GM21447 (cell line): ENCODE measurements around the gene NOS3.
A peak's percentile ranks its signal among the peaks of the same experiment; 100 is the strongest.

Experiments
- ATAC-seq: cut with Tn5 transposase; IDR thresholded peaks from one replicate; pipeline ENCODE4 v1.9.1; 2021; ENCODE audit not compliant: unreplicated experiment

NOS3 gene

DNA sequence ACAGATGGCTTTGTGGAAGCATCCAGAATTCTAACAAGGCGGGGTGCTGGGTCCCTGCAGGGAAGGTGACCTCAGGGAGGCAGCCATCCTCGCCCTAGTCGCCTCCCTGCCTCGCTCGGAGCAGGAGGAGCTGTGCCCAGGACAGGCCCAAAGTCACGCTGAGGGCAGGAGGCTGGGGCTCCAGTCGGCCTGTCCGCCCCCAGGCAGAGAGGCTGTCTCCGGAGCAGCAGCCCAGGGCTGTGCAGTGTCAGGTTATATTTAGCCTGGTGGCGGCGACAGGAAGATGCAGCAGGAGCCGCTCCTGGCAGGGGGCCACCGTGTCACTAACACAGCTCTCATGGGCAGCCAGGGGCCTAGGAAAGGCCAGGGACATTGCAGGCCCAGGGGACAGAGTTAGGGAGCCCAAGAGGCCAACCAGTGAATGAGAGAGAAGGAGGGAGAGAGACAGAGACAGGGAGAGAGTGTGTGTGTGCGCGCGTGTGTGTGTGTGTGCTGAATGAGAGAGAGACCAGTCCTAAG is 26.2 kb upstream of the NOS3 start:
- ATAC-seq = no peak

DNA sequence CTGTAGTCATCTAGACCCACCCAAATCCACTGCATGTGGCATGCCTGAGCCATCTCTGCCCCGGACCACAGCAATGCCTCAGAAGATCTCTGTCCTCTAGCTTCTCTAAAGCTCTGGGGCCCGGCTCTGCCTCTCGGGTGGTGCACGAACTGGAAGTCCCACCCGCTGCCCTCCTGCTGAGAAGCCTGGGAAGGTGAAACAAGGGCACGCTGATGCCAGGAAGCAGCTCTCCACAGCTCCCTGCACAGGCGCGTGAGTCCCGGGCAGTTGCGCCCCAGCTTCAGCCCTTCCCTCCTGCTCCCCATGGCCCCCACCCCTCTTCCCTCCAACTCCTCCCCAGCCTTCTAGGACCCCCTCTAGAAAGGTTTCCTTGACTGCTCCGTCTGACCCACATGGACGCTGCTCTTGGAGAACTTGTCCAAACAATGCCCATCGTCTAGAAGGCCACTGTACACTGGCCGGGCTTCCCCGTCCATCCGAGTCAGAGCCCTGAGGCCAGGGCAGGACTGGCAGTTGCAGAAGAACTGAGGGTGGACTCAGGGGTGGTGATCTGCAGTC is 25.5 kb upstream of the NOS3 start:
- no peak for ATAC-seq

DNA sequence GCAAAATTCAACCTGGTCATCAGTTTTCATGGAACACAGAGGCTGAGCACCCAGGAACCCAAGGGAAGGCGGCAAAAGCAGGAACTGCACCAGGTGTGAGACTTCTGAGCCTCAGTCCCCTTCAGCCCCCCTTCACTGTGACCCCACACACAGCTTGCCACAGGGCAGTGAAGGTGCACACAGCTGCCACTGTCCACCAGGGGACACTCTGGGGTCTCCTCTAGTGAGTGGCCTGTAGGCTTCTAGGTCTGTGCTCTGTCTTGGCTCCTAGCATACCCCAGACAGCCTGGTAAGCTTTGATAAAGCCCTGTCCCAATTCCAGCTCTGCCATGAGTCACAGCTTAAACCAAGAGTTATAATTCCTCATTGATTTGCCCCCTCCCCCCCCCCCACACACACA is 24.8 kb upstream of the NOS3 start:
- ATAC-seq = no peak

DNA sequence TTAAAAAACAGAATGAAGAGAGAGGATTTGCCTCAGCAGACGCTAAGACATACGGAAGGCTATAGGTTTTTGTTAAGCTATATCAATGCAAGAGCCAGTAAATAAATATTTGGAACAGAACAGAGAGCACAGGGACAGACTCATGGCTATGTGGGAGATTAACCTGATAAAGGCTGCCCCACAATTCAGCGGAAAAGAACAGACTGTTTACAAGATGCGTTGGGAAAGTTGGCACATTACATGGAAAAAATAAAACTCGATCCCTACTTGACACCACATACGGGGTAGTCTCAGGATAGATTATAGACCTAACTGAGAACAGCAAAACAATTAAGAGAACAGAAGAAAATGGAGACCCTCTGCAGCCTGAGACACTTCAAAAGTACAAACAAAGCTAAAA is 23.5 kb upstream of the NOS3 start:
- no peak for ATAC-seq

DNA sequence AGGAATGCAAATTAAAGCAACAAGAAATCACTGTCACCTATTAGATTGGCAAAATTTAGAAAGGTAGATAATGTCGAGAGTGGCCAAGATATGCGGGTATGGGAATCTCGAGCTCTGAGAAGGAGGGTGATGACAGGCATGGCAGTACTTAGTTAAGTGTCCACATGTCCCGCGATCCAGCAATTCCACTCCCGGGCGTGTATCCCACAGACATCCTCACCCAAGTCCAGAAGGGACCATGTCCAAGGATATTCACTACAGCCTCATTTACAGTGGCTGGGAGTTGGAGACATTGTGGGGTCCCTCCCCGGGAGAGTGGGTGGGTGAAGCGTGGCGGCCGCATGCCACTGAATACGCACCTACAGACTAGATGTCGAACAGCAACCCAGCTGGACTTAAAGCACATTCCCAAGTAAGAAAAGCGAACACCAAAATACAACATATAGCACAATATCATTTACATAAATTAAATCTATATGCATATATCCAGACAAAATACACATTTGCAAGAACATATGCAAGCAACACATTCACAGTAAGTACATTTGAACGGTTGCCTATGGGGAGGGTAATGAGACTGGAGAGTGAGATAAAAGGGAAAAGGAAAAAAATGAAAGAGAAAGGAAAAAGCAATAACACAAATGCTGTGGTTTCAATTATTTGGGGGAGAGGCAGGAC is 22.6 kb upstream of the NOS3 start:
- ATAC-seq = no peak

DNA sequence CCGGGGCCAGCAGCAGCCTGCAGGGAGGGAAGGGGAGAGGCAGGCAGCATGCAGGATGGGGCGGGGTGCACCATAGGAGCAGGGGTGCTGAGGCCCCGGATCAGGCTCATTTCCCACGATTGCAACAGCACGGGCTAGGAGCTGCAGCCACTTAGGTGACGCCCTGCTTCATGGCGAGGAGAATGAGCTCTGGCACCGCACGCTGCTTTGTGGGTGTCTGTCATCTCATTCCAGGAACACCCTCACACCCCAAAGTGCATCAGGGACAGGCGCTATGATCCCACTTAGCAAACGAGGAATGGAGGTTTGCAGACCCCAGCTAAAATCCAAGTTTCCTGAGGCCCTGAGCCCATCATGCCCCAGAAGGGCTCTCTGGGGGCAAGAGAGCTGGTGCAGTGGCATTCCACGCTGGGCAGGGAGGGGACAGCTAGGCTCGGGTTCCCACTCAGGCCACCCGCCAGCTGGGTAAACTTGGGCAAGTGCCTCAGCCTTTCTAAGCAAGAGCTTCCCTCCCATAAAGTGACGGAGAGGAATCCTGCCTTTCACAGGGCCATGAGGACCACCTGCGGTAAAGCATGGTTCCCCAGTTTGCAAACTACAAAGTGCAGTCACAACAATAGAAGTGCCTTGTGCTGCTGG is 22.0 kb upstream of the NOS3 start:
- no peak for ATAC-seq

DNA sequence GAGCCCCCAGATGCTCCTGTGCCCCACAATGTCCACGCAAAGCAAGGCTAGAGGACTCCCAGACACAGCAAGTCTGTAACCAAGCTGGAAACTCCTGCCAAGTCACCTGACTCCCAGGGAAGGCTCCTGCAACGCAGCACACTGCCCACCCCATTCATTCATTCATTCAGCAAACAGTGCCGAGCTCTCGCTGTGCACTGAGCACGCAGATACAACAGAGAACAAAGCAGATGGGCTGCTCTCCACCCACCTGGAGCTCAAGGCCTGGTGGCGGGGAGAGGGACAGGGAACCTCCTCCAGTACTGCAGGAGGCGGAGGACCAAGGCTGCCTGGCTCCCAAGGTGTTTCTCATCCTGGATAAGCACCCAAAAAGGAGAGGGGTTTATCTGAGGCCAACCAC is 21.3 kb upstream of the NOS3 start:
- ATAC-seq = no peak

DNA sequence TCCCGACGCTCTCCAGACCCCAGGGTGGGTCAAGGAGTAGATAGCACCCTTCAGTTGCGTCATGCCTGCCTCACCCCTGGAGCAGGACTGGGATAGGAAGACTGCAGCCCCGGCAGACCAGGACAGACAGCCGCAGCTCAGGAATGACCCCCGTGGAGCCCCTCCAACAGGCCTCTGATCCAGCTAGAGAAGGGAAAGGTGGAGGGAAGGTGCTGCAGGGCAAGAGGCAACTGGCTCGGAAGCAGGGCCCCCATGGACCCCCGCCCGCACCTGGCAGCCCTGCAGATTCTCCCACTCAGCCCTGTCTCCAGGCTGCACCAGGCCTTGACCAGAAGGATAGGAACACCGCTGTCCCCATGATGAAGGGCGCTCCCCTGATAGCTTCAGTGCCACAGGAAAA is 20.4 kb upstream of the NOS3 start:
- no peak for ATAC-seq

DNA sequence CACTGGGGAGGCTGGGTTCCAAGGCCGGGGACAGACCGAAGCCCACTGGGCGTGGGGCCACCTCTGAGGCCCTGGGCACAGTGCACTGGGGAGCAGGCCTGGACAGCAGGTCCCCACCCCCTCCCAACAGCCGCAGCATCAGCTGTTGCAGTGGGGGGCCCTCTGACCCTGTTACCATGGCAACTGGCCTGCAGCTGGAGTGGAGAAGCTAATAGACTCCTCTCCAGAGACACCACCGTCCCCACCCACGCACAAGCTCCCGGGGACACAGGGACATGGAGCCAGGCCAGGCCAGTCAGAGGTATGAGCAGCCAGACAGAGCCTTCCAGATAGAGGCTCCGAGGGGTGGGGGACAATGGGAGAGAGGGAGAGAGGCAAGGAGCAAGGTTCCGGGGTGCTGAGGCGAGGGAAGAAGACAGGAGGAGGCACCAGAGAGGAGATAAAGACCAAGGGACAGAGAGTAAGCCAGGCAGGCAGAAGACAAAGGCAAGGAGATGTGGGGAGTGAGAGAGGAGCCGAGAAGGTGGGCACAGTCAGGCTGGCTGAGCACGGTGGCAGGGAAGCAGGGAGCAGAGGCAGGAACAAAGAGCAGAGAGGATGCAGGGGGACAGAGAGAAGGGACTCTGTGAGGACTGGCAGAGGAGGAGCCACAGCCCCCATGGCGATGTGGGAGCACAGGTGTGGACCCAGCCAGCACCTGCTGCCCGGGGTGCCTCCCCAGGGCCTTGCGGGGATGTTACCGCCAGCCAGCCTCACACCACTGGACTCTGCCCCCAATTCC is 19.4 kb upstream of the NOS3 start:
- ATAC-seq = no peak

DNA sequence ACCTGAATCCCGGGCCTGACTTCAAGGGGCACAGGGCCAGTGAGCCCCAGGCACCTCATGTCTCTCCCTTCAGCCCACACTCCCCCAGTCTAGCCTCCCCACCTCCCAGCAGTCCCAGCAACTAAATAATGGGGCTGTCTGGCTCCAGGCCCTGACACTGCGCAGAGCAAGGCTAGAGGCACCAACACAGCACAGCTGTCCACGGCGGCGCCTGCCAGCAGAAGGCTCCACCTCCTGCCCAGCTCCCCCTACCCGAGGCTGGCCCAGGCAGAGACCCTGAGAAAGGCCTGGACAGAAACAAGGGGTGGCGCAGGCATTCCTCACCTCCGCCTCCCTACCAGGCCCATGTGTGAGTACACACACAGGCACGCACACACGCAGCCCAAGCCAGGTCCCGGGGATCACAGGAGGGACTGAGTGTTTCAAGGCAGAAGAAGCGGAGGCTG is 18.8 kb upstream of the NOS3 start:
- no peak for ATAC-seq

DNA sequence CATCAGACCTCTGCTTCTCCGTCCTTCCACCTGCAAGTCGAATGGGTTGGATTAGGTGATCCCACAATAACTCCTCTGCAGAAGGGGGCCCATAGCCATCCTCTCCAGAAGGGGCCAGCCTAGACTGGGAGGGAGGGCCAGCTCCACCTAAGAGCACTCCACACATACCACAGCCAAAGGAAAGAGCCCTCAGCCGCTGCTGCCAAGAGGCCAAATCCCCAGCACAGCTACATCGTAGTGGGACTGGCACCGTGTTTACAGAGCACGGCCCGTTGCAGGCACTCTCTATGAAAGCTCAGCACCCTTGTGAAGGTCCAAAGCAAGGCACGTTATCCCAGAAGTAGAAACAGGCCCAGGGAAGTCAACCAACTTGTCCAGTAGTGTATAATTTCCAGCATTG is 18.1 kb upstream of the NOS3 start:
- ATAC-seq = no peak

DNA sequence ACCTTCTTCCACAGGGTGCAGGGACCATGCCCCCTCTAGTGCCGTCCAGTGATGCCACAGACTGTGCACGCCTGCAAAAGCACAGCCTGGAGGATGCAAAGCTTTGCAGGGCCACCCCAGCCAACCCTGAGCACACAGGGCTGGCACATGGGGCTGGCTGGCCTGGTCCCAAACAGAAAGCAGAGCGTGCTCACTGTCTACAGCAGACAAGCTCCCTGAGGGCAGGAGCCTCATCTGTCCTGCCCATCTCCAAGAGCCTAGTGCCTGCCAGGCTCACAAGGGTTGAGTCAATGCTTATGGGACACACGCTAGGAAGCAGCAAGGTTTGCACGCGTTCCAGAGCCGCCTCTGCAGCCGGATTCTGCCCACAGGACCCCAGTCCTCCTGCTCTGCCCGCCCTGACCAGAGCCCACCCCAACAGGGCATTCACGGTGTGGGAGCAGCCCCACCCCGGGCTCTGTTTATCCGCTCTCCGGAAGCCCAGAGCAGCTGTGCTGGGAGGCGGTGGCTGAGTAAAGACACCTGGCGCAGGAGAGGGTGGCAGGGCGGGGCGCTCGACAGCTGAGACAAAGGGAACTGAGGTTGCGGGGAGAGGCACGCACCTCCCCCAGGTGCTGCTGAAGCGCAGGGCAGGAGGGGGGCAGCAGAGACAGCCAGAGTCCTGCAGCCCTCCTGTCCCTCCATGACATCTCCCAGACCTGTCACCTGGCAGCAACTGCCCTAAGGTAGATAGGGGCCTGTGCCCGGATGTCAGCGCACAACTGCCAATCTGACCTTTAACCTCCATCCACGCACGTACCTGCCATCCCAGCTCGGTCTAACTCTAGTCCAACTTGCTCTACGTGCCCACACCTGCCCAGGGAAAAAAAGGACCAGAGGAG is 17.0 kb upstream of the NOS3 start:
- no peak for ATAC-seq

DNA sequence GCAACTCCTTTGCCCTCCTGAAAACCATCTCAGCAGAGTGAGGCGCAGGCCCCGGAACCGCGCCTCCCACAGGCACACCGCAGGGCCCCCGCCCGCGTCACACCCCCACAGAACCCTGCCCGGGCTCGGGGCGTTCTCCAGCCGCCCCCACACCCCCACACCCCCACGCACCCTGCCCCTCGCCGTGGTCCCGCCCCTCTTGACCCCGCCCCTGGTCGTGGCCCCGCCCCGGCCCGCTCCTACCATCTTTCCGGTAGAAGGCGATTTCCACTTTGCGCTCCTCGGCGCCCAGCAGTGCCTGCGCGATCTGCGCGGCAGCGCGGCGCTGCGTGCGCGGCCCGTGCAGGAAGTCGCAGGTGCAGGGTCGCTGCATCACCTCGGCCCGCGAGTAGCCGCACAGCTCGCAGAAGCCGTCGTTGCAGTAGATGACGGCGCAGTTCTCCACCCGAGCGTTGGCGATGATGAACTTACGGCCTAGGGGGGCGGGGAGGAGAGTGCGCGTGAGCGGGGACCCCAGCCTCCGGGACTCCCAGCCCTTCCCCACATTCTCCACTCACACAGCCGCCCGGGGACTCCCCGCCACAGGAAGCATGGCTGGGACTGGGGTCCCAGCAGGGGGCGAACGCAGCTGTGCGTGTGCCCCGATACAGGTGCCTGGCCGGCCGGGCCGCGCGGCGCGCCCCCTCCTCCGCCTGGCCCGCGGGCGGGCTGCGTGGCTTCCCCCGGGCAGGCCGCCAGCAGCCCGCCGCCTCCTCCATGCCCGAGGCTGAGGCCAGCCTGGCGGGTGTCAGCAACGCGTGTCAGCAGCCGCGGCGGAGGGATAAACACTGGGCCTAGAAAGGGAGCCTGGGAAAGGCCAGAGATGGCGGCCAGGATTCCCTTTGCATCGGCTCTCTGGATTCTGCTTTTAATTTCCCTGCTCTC is 16.1 kb upstream of the NOS3 start:
- ATAC-seq = peak; percentile 46

DNA sequence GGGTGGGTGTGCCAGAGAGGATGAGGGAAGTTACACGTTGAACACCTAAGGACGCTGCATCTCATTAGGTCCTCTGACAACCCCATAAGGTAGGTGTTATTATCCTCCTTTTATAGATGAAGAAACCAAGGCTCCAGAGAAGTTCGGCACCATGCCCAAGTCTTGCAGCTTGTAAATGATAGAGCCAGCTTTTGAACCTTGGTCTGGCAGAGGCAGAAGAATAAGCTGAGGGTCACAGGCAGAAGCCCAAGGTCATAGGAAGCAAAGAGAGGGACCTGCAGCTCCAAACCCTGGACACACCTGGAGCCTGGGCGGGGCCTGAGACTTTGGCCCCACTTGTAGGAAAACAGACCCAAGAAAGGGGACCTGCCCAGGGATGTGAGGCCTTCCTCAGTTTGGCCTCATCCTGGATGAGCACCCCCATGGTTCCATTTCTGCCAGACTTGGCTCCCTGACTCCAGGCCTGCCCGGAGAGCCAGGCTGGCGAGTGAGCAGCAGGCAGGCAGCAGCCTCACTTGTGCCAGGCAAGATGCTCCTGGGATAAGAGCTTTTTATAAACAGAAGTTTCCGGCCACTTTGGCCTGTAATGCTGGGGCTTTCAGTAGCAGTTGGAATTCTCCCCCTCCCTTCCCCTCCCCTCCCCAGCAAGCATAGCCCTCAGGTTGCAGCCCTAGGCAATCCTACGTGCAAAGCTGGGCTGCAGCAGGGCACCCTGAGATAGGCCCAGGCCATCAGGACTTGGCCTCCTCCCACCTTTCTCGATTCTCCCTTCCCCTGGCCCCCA is 15.1 kb upstream of the NOS3 start:
- no peak for ATAC-seq

DNA sequence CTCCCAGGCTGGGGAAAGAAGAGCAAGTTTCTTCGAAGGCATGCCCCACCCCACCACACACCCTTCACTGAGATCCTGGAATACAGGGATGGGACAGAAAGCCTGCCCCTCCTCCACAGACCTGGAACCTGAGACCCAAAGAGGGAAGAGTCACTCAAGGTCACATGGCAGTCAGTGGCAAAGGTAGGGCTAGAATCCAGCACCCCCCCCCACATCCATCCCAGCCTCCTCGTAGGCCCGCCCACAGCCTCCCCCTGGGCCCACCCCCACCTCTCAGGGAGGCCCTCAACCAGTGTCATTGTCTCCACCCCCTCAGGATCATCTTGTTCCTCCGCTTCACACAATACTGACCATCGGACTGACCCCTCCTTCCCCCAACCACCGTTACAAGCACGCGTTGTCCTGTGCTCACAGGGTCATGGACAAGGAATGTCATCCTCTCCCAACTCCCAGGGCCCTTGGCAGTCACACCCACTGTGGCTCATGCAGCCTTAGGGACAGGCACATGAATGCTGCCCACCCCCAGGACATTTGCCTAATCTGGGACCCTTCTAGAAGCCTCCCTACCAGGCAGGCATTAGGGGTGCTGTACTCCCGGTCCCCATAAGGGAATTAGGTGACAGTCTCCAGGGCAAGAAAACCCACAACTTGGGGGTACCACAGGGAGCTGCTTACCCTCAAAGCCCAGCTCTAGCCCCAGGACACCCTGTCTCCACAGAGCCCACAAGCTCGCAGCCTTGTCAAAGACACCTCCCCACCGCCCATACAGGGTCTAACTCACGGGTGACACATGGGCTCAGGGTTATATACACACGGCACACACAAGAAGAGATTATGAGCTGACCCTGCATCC is 14.1 kb upstream of the NOS3 start:
- ATAC-seq = no peak

DNA sequence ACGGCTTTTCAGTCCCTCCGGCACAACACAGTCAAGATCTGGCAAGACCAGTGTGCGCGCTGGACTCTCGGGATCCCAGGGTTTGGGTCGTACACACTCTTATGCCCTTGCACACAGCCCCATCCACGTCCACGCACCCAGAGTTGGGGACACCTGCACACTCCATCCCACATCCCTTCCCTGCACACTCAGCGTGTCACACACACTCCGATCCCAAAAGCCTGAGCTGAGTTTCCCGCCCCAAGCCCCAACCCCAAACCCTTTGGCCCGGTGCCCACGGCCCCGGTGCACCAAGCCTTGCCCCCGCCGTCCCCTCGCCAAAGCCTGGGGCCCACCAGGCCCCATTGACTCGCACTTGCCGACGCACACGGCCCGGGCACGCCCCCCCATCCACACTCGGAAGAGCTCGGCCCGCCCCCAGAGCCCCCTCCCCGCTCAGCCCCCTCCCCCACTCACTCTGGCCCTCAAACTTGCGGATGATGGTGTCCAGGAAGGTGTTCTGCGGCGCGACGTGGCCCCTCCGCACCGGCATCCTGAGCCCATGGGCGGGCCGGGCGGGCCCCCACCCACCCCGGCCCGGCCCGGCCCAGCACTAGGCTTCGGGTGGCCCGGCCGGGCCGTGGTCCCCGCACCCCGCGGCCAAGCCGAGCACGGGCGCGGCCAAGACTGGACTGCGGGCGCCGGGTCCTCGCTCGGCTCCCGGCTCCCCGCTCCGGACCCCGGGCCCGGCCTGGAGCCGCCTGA is 13.3 kb upstream of the NOS3 start:
- no peak for ATAC-seq

DNA sequence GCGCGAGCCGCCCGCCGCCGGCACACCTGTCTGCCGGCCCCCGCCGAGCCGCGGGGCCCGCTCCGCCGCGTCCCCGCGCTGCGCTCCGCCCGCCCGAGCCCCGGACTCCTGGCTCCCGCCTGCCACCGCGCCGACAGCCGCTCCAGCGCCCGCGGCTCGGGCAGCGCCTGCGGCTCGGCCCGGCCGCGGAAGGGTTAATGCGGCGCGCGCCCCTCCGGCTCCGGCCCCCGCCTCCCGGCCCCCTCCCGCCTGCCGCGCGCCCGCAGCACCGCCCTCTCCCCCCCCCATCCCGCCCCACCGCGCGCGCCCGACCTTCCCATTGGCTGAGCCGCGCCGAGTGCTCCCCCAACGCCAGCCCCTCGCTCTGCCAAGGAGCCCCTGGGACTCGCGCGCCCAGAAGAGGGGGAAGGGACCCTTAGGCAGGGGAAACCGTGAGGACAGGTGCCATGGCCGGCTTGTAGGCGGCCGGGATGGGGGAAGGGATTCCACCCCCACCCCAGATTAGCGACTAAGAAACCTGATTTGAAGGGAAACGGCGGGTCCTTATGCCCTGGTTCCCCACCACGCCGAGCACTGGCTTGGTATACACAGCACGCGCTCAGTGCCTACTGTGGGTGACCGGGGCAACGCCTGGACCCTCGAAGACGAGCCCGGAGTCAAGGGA is 12.6 kb upstream of the NOS3 start, which contains the start of gene KCNH2:
TSS of gene KCNH2 (minus strand) at position 196 of the 664 bp plus-strand sequence. CDS start 408 bp downstream, outside the sequence.
- ATAC-seq = no peak
